HG02970 (cell line): ENCODE measurements around the gene RTEL1.
"Not testable (repeated sequence)": the region's sequence is repeated elsewhere in the genome, so short reads cannot be mapped to it uniquely, and the experiment has no call there.

Experiments used
- ATAC-seq: cut with Tn5 transposase; IDR thresholded peaks from one replicate; pipeline ENCODE4 v1.9.1; 2021; ENCODE audit warnings: mild to moderate bottlenecking, moderate library complexity, moderate number of reproducible peaks; ENCODE audit not compliant: unreplicated experiment, low FRiP score

RTEL1 gene, protein sequence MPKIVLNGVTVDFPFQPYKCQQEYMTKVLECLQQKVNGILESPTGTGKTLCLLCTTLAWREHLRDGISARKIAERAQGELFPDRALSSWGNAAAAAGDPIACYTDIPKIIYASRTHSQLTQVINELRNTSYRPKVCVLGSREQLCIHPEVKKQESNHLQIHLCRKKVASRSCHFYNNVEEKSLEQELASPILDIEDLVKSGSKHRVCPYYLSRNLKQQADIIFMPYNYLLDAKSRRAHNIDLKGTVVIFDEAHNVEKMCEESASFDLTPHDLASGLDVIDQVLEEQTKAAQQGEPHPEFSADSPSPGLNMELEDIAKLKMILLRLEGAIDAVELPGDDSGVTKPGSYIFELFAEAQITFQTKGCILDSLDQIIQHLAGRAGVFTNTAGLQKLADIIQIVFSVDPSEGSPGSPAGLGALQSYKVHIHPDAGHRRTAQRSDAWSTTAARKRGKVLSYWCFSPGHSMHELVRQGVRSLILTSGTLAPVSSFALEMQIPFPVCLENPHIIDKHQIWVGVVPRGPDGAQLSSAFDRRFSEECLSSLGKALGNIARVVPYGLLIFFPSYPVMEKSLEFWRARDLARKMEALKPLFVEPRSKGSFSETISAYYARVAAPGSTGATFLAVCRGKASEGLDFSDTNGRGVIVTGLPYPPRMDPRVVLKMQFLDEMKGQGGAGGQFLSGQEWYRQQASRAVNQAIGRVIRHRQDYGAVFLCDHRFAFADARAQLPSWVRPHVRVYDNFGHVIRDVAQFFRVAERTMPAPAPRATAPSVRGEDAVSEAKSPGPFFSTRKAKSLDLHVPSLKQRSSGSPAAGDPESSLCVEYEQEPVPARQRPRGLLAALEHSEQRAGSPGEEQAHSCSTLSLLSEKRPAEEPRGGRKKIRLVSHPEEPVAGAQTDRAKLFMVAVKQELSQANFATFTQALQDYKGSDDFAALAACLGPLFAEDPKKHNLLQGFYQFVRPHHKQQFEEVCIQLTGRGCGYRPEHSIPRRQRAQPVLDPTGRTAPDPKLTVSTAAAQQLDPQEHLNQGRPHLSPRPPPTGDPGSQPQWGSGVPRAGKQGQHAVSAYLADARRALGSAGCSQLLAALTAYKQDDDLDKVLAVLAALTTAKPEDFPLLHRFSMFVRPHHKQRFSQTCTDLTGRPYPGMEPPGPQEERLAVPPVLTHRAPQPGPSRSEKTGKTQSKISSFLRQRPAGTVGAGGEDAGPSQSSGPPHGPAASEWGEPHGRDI (N-terminal part only)

DNA sequence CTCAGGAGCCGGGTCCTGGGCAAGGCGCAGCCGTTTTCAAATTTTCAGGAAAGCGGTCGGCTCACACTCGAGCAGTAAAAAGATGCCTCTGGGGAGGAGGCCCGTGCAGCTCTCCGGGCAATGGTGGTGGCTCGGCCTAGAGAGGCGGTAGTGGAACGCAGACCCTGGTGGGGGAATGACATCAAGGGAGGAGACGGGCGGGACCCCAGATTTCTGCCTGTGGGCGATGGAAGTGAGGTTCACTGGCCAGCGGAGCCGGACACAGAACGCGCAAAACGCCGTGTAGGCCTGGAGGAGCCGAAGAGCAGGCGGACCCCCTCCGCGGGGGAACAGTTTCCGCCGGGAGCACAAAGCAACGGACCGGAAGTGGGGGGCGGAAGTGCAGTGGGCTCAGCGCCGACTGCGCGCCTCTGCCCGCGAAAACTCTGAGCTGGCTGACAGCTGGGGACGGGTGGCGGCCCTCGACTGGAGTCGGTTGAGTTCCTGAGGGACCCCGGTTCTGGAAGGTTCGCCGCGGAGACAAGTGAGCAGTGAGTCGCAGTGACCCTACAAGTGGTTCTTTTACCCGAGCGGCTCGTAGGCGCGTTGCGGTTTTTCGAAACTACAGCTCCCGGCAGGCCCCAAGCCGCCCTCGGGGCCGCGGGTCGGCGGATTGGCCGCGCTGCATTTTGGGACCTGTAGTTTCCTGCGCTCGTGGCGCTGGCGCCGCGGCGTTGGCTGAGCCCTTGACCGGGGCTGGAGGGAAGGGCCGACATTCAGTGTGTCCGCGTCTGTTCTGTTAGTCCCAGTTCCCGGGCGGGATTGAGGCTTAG lies at the start of gene RTEL1:
RTEL1 (plus strand) TSS at position 376 of the 812 bp plus-strand sequence. CDS start 1,091 bp downstream, outside the sequence.
- peak; percentile 91 for ATAC-seq

DNA sequence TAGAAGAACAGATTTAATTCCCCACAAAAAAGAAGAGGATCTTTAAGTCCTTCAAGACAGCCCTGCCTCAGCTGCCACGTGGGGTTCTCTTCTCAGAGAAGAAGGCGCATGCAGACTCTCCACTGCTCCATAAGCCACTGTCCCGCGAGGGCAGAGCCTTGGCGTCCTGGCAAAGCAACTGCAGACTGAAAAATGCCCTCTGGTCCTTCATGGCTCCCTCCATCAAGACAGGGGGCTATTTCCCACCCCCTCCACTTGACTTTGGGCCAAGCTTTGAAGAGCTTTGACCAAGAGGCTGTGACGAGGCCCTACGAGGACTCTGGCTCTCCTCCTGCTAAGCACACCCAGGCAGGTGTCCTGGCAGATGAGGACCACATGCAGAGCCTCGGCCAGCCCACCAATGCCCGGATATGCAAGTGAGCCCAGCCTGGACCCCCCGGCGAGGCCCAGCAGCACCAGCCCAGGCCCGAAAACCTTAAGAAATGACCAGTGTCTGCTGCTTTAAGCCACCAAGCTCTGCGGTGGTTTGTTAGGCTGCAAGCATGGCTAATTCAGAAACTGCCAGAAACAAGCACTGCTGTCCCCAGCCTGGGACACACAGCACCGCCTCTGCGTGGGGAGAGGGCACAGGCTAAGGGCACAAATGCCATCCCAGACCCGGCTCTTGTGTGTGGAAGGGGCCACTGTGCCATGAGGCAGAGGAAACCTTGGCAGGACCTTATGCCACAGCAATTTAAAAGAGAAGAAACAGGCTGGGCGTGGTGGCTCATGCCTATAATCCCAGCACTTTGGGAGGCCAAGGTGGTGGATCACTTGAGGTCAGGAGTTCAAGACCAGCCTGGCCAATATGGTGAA lies 47.3 kb upstream of the RTEL1 start:
- no peak for ATAC-seq

DNA sequence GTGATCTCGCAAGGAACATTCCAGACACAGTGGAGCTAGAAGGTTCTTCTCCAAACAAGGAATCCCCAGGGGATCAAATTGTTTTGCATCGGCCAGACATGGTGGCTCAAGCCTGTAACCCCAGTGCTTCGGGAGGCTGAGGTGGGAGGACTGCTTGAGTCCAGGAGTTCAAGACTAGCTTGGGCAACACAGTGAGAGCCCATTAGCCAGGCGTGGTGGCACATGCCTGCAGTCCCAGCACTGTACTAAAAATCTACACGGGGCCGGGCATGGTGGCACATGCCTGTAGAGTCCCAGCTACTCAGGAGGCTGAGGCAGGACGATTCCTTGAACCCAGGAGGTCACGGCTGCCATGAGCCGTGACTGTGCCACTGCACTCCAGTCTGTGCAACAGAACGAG lies 46.5 kb upstream of the RTEL1 start:
- ATAC-seq = no peak

DNA sequence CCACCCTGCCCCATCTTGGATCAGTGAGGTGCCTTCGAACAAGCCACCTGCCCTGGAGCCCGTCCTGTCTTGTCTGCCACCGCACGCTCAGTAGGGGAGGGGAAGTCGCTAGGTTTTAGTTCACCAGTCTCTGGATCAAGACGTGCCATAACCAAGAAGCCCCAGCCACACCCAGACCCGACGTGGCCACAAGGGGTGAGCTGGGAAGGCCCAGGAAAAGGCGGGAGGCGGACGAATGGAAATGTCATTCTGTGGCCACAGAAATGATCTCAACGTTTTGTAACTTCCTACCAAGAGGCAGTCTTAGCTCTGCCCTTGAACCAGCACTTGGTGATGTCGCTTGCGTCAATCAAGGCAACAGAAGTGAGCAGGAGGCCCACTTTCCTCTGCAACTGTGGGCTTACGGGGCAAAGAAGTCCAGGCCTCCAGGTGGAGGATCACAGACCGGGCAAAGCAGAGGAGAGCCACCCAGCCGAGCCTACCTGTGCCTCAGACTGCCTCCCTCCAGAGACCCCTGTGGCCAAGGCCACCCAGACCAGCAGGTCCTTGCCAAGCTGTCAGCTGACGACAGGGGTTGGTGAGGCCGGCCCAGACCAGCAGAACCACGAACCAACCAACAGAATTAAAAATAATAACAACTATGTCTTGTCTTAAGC lies 45.7 kb upstream of the RTEL1 start:
- ATAC-seq = no peak

DNA sequence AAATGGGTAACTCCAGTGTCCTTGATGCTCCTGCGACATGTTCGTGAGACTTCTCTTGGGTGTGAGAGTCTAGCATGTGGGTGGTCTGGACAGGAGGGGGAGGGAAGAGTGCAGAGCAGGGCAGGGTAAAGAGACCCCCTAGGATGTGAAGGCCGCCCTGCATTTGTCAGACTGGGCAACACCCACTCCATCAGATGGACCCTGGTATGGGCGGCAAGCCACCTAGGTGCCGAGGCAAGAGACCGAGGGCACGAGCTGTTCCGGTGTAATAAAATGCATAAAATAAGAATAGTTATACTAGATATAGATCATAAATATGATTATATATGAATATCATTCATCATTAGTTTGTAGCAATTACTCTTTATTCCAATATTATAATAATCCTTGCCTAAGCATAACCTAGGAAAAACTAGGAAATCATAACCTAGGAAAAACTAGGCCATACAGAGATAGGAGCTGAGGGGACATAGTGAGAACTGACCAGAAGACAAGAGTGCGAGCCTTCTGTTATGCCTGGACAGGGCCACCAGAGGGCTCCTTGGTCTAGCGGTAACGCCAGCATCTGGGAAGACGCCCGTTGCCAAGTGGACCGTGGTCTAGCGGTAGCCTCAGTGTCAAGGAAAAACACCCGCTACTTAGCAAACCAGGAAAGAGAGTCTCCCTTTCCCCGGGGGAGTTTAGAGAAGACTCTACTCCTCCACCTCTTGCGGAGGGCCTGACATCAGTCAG lies 44.1 kb upstream of the RTEL1 start:
- ATAC-seq = not testable (repeated sequence)

DNA sequence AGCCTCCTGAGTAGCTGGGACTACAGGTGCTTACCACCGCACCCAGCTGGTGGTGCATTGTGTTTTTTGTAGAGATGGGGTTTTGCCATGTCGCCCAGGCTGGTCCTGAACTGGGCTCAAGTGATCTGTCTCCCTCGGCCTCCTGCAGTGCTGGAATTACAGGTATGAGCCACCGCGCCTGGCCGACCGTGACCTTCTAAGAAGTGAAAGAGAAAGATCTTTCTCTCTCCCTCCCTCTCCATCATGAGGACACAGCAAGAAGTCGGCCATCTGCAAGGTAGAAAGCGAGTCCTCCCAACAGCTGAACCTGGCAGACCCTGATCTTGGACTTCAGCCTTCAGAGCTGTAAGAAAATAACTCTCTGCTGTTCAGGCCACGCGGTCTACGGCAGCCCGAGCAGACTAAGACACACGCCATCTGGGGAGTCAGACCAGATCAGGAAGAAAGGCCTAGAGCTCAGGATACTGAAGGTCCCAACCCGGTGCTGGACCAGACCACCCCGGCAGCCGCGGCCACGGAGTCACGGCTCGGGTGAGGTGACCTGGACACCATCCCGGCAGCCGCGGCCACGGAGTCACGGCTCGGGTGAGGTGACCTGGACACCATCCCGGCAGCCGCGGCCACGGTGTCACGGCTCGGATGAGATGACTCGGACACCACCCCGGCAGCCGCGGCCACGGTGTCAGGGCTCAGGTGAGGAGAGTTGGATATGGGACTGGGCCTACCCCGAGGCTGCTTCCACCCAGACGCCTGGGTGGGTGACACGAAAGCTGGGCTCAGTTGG lies 40.8 kb upstream of the RTEL1 start:
- no peak for ATAC-seq

DNA sequence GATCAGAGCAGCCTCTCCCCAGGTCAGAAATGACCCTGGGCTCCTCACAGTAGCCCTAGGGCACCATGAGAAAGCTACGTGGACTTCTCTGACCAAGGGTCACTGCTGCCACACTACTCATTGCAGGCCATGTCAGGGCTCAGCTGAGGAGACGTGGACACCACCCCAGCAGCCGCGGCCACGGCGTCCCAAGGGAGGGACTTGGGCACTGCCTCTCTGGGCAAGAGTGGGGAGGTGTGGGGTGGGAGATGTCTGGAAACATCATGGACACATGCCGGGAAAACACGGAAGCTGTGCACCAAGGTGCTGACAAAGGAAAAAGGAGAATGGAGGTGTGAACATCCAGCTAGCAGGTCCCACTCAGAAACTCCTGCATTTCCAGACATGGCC lies 40.2 kb upstream of the RTEL1 start:
- ATAC-seq = no peak

DNA sequence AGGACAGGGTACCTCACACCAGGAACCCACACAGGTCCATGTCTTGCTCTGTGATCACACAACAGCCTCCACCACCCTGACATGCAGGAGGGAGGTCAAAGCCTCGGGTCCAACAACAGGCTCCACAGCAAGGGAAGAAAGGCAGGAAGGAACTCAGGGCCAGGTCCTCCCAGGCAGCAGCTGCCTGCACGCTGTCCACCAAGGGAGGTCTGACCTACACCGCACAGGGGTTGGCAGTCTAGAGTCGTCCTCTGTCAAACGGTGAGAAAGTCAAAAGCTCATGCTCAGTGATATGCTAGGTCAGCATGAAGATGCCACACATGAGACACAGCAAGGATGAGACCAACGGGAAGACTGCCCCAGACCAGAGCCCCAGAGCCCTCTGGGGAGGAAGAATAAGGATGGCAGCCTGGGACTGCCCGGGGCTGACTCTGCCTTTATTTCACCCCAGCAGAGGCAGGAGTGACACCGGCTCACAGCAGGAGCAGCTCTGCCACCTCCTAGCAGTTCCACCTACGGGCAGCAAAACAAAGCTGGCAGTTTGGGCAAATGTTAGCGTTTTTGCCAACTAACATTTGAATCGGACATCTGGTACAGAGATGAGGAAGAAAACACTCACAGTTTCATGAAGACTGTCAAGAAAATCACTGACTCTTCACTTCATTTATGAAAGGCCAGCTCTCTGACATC lies 39.7 kb upstream of the RTEL1 start:
- ATAC-seq = no peak

DNA sequence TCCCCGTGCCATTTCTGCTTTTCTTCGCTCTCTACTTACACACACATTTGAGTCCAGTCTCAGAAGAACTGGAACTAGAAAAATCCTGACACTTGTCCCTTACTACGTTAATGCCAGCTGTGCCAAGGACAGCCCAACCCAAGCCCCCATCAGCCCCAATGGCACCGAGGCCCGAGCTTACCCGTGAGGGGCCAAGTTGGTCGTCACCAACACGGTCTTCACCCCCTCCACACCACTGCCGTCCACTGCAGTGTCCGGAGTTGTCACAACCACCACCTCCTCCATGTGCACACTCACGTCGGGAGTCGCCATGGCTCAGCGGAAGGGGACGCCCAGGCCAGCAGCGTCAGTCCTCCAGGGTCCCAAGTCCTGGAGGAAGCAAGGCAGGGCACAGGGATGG lies 39.0 kb upstream of the RTEL1 start:
- ATAC-seq = no peak

DNA sequence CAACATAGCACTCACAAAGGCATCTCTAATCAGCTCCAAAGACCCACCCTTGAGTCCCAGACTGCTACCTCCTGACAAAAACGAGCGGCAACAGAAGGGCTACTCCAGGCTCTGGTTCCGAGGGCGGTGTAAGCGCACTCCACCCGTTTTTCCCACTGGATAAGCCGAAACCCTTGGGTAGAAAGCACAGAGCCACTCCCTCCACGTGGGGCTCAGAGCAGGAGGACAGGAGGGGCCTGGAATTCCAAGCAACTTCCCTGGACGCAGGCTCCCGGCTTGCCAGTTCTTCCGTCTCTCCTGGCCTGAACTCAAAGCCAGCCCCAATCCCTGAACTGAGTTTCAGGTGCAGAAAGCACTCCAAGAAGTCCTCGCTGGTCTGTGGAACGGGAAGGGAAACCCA lies 38.6 kb upstream of the RTEL1 start:
- ATAC-seq = no peak

DNA sequence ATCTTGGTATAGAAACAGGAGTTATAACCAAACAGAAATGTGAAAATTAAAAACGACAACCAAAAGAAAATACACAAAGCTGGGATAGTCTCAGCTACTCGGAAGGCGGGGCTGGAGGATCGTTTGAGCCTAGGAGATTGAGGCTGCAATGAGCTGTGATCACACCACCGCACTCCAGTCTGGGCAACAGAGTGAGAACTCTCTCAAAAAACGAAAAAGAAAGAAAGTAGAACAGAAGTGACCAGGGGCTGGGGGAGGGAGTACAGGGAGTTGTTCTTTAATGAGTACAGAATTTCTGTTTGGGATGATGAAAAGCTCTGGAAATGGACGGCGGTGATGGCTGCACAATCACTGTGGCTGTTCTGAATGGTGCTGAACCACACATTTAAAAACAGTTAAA lies 37.1 kb upstream of the RTEL1 start:
- no peak for ATAC-seq

DNA sequence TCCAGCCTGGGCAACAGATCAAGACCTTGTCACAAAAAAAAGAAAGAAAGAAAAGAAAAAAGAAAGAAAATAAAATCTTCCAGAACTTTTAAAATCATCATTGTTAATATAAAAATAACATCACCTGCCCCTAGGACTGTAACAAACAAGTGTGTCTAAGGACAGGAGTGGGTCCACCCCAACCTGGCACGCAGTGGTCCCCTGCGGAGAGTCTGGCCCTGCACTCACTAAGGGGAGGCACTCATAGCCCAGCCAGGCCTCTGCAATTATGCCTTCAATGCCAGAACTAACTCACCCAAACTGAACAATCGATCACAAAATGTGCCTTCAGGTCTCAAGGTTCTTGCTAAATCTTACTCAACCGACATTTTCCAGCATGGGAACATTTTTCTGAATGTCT lies 36.0 kb upstream of the RTEL1 start:
- ATAC-seq = no peak

DNA sequence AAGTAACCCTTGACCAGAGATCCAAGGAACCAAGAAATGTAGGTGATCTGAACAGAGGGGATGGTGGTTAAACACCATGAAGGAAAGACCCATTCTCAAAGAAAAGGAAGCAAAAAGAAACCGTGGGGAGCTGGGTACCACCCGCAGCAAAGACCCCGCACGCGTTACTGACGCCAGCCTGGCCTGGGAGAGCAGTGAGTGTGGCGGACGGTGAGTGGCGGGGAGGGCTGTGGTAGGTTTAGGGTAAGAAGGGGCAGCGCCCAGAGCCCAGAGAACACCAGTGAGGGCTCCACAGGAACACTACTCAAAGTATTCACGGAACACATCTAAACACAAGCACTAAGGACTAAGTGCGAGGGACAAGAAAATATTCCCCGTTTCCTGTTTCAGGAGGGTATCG lies 35.4 kb upstream of the RTEL1 start:
- no peak for ATAC-seq

DNA sequence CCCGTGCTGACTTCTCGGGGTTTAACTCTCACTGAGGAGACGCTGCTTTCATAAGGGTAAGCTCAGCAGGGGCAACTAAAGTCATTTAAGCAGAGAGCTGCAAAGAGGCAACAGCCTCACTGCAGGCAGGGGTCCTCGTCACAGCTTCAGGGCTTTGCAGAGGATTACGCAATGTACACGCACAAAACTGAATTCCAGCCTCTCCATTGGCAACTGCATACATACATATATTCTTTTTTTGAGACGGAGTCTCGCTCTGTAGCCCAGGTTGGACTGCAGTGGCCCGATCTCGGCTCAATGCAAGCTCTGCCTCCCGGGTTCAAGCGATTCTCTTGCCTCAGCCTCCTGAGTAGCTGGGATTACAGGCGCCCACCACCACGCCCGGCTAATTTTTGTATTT lies 33.6 kb upstream of the RTEL1 start:
- ATAC-seq = no peak

DNA sequence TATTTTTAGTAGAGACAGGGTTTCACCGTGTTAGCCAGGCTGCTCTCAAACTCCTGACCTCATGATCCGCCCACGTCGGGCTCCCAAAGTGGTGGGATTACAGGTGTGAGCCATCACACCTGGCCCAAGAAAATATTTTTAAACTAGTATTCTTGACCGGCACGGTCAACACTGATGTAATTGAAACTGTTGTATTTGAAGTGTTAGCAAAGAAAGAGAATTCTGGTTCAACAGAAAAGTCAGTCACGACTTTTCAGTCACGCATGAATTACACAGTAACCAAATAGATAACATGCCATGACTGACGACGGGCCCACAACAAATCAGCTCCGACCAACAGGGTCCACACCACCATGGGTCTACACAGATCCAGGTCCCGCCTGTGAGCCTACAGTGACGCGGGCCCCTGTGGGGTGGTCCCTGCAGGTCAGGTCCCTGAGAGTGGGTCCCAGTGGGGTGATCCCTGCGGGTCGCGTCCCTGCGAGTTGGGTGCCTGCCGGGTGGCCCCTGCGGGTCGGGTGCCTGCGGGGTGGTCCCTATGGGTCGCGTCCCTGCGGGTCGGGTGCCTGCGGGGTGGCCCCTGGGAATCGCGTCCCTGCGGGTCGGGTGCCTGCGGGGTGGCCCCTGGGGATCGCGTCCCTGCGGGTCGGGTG lies 32.2 kb upstream of the RTEL1 start:
- no peak for ATAC-seq

DNA sequence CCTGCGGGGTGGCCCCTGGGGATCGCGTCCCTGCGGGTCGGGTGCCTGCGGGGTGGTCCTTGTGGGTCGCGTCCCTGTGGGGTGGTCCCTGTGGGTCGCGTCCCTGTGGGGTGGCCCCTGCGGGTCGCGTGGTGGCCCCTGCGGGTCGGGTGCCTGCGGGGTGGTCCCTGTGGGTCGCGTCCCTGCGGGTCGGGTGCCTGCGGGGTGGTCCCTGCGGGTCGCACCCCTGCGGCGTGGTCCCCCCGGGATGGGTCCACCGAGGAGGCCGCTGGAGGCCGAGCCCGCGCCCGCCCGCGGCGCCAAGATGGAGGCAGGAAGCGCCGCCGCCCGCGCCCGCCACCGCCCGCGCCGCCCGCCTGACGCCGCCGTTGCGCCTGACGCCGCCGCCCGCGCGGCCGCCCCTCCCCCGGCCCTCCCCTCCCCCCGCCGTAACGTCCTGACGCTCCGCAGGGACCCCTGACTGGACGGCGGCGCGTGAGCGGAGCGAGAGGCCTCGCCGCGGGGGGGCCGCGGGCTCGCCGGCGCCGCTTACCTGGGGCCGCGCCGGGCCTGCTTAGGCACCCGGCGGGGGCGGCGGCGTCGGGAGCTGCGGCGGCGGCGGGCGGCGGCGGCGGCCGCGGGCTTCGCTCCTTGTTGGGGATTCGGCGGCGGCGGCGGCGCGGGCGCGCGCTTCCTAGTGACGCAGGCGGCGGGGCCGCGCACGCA lies 31.5 kb upstream of the RTEL1 start, which contains the start of gene GMEB2:
GMEB2 (minus strand) TSS at position 678 of the 705 bp plus-strand sequence. CDS start 7,704 bp downstream, outside the sequence.
- peak; percentile 48 for ATAC-seq
